CD4-positive, alpha-beta T cell treated with Interleukin-4 for 1 hour (primary cell): ENCODE data around the gene CHST3.

Experiments
- DNase-seq, 2 donors: peaks; one replicate each; pipeline ENCODE4 v3.0.0-alpha.2; 2020 to 2022

CHST3 gene

GRCh38 chr10:72035252-72035887, 71.2 kb downstream of the CHST3 start:
- DNase-seq = no peak

DNA sequence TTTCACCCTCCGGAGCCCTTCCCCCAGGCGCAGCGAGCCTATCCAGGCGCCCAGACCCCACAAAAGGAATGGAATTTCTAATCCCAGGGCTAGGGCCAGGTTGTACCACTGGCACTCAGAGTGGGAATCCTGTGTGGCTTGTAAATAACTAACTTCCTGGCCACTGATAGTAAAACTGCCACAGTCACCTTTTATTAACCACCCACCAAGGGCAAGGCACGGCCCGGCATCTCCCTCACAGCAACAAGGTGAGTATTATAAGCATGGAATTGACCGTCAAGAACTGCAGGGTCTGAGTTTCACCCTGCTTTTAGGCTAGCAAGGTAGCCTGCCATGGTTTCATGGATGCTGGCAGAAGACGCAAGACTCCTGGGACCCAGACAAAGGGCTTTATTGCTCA, 73.1 kb downstream of the CHST3 start:
- no peak for DNase-seq

- no peak for DNase-seq
Measured at GRCh38 chr10:72037811-72038210, 73.6 kb downstream of the CHST3 start.

DNA sequence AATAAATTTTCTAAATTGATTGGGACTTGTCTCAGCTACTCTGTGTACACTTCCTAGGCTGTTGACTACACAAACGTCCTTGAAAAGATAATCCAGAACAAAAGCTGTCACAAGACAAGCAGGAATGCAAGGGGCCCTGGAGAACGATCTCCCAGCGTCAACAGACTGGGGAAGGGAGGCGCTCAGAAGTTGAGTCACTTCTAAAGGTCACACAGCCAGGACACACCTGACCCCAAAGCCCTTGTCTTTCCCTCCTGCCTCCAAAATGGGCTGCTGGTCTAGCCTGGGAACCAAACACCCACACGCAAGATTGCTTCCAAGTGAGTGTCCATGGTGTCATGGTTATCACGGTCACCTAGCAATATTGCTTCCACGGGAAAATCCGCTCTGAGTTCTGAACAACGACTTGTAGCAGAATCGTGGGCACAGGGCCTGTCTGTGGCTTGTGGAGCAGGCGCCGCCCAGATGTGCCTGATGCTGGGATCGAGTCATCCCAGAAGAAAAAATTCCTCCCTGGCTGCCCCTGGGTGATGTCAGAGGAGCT, 74.3 kb downstream of the CHST3 start:
- DNase-seq = no peak

DNA sequence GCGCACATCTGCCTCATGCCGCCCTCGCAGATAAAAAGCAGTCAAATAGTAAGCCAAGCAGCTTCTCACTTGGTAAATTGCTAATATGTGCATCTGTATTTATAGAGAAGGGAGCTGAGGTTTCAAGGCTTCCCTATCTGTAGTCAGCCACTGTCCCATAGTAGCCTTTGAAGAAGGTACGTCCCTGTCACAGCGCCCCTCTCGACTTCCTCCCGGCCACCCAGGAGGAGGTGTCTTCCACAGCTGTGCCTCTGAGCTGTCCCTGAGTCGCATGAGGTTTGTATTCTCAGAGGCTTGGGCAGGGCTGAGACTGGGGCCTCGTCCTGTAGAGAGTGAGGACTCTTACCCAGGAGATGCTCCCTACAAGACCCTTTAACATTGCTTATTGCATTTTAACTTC, 75.2 kb downstream of the CHST3 start:
- no peak for DNase-seq

DNA sequence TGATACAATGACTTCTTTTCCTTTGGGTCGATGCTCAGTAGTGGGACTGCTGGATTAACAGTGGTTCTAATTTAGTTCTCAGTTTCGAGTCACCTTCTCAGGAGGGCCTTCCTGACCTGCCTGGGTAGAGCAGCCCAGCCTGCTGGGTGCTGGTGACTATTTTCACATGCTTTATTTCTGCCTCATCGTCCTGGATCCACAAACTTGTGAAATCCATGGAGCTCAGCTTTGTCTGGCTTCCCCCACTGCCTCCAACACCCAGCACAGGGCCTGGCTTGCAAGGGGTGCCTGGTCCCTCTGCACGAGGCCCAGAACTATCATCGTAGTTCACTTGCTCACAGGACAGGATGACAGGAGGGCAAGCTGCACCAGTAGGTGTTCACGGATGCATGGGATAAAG, 77.3 kb downstream of the CHST3 start:
- no peak for DNase-seq

DNA sequence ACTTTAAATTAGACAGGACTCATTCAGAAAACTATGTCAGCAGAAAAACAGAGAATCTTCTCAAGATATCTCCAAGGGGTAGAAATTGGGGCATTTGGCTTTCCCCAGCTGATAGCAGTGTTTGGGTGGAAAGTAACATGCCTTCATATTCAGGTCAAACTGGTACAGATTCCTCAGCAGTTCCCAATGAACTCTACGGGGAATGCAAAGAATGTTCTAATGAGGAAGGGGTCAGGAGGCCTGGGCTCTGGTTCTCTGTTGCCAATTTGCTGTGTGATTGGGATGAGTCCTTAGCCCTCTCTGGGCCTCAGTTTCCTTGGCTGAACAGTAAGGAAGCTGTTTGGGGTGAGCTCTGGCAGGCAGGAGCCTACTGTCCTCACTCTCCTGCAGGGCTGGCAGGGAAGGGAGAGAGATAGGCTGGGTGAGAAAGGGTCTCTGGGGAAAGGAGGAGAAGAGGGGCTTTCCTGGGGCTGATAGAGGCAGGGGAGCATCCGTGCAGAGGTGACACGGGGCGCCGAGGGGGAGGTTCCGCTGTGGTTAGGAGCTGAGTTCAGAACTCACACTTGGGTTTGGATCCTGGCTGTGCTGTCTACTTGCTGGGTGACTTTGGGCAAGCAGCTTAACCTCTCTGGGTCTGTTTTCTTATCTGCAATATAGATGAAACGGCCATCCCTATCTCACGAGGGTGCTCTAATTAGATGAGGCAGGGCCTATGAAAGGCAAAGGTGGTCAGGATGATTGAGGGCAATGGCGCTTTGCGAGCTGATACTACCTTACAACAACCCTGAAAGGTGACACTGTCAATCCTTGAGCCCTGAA, 79.0 kb downstream of the CHST3 start:
- DNase-seq = no peak

DNA sequence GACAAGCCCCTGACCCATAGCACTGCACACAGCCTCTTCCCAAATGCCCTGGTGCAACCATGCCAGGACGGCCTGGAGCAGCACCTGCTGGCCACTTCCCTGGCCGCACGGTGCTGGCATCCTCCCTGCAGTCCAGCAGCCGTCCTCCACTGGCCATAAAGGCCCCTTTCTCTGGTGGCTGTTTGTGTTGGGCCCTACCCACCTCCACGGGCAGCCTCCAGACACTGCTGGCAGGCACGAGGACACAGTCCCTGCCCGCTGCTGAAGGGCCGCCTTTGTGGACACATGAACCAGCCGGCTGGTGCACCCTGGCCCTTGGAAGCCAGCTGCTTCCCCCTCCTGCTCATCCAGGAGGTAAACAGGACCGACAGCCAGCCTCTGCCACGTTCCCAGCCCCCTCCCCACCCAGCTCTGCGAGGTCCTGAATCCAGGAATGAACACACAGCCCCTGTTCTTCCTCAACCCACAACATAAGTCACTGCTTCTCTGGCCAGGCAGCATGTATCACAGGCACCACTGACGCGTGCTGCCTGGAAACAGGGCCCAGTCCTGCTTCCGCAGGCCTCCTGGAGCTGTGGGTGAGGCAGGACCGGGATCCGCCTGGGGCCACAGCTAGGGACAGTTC, 80.3 kb downstream of the CHST3 start:
- DNase-seq = no peak

GRCh38 chr10:72045586-72045985, 81.4 kb downstream of the CHST3 start:
- DNase-seq = no peak

GRCh38 chr10:72048450-72049124, 84.4 kb downstream of the CHST3 start:
- peak; percentile 89 for DNase-seq

GRCh38 chr10:72049472-72049871, 85.3 kb downstream of the CHST3 start:
- no peak for DNase-seq

GRCh38 chr10:72049969-72050781, 86.0 kb downstream of the CHST3 start:
- DNase-seq = no peak

DNA sequence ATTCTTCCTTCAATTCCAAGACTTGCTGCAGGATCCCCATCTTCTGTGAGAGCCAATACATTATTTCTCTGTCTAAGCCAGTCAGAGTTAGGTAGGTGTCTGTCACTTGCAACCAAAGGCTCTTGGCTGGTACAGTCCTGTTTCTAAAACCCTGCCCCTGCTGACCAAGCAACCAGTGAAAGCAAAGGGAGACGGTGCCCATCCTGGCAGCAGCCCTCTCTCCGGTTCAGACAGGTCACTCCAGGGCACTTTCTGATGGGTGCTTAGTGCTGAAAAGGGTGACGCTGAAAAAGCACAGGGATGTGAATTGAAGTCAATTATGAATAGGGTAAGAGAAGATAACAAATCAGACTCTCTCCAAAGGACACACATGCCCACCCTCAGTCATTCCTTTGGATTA, 86.7 kb downstream of the CHST3 start:
- no peak for DNase-seq

DNA sequence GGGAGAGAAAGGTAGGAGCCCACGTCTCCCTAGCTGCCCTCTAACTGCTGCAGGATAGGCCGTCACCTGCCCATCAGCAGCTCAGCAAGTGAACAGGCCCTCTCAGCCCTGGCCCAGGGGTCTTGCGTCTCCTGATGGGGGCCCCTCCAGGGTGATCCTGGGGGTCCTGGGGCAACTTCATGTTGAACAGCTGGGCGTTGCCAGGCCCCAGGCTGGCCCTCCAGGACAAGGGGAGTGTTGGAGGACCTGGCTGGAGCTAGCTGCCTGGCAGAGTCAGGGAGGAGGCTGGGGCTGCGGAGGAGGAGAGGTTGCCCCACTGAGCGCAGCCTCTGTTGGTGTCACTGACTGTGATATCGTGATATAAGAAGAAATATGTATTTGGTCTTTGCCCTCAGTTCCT, 89.5 kb downstream of the CHST3 start:
- DNase-seq = no peak

DNA sequence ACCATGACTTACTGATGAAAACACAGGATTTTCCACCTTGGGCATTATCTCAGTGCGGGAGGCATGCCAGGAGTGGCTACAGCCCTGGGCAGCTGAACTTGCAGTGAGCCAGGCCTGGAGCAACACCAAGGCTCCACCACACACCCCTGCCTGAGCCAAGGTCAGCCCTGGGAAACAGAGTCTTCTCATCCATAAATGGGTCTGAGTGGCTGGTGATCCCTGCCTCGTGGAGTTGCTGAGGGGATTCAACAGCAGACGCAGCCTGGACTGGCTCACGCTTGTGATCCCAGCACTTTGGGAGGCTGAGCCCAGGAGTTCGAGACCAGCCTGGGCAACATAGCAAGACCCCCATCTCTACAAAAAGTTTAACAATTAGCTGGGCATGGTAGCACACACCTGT, 91.9 kb downstream of the CHST3 start:
- no peak for DNase-seq

GRCh38 chr10:72056932-72057751, 92.9 kb downstream of the CHST3 start:
- DNase-seq = no peak

- no peak for DNase-seq
Measured at GRCh38 chr10:72058347-72058898, 94.2 kb downstream of the CHST3 start.

DNA sequence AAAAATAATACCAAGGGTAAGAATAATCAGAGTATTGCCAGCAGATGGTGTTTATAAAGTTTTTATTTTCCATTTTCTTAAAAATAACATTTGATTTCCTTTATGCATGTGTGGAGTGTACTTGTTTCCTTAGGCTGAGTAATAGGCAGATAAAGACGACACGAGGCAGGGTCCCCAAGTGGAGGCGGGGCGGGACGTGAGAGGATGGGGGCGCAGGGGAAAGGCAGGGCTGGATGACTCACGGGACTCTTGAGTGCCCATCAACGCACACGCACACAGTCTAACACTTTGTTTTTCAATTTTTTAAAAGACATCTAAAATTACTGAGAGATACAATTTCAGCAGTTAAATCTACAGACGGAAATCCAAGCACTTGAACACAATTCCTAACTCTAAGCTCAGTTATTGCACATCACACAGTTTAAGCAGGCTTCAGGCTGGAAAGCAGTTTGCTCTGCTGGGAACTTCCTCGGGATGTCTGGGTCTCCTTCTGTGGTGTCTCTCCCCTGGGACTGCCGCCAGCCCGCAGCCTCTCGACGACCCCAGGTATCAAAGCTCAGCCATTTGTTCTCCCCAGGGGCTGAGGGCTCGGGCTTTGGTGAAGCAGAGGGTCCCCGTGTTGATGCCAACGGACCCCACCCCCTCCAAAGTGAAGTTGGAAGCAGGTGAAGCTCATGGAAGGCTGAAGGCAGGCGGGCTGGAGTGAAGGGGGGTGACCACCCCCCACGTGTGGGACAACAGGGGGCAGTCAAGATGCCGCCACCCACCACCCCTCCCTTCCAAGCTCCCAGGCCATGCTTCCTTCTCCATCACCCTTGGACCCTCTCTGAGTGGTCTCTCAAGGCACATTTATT, 95.0 kb downstream of the CHST3 start:
- DNase-seq = no peak

- DNase-seq = no peak
Measured at GRCh38 chr10:72059843-72060822, 95.9 kb downstream of the CHST3 start.
